Stimulated activated CD8-positive, alpha-beta memory T cell treated with anti-CD3 and anti-CD28 coated beads, Interleukin-2, amount 100 ng/mL, for 48 hours (primary cell): ENCODE data around the gene CACNA2D4.

ENCODE experiments used
- DNase-seq, 2 donors: peaks; one replicate each; pipeline ENCODE4 v3.0.0-alpha.2; 2020; ENCODE audit warnings: low read depth in 2 of 2

Gene CACNA2D4

GRCh38 chr12:1844661-1845409 is 73.6 kb downstream of the CACNA2D4 start:
- no peak for DNase-seq

- no peak for DNase-seq
Measured at GRCh38 chr12:1844223-1844622, 74.2 kb downstream of the CACNA2D4 start.

GRCh38 chr12:1843641-1844005 is 74.8 kb downstream of the CACNA2D4 start:
- DNase-seq, result no peak

- no peak for DNase-seq
Measured at GRCh38 chr12:1842905-1843640, 75.4 kb downstream of the CACNA2D4 start.

- DNase-seq, result no peak
Measured at GRCh38 chr12:1842183-1842904, 76.1 kb downstream of the CACNA2D4 start.

- DNase-seq, result no peak
Measured at GRCh38 chr12:1841586-1842182, 76.8 kb downstream of the CACNA2D4 start.

- no peak for DNase-seq
Measured at GRCh38 chr12:1840981-1841425, 77.4 kb downstream of the CACNA2D4 start.

DNA sequence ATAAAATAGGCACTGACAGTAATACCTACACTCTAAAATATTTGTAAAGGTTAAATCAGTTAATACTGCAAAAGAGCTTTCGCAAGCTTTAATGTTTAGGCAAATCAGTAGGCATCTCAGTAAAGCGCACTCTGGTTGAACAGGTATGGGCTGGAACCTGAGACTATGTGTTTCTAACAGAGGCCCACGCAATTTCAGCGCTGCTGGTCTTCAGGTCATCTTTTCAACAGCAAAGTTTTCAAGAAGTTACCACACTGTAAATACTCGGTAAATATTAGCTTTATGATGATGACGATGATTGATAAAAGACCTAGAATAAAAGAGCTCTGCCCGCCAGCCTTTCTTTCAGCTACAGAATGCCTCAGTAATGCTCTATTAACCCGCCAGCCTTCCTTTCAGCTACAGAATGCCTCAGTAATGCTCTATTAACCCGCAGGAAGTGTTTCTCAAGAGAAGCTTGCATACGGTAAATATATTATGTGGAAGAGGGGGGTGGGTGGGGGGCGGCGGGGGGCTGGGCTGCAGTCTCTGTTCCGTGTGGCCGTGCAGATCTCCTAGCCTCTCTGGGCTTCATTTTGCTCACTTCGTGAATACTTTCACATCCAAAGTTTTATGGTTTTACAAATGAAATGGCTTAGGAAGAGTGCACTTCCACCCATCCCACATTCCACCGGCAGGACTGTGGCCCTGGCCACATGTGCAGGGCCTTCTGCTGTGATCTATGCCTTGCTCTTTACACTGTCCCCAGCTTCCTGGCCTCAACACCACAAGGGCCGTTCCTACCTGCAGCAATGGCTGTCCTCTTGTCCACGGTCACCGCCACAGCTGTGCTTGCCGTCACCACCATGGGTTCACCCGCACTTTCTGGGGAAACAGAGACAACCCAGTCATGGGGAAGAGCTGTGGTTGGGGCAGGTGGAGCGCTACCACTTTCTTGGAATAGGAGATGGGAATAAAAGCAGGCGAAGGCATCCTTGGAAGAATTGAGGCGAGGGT is 78.2 kb downstream of the CACNA2D4 start:
- DNase-seq, result no peak

GRCh38 chr12:1839464-1839863 is 79.0 kb downstream of the CACNA2D4 start:
- DNase-seq, result no peak

DNA sequence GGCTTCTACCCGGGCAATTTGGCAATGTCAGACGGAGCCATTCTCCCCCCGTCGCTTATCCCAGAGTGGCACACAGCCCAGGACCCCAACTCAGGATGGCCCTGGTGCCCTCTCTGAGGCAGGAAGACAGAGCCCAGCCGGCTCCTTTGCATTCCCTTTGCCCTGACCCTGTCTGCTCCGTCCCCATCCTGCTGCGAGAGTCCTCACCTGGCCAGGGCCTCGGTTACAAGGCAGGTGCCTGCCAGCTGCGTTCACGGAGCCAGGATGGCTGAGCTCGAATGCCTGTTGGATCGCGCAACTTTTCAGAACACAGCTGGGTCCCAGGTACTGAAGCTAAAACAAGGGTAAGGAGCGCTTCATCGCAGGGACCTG is 79.5 kb downstream of the CACNA2D4 start:
- DNase-seq, result no peak

GRCh38 chr12:1838205-1838993 is 80.1 kb downstream of the CACNA2D4 start:
- no peak for DNase-seq

- DNase-seq, result no peak
Measured at GRCh38 chr12:1837541-1838204, 80.8 kb downstream of the CACNA2D4 start.

GRCh38 chr12:1836854-1837421 is 81.5 kb downstream of the CACNA2D4 start:
- no peak for DNase-seq

DNA sequence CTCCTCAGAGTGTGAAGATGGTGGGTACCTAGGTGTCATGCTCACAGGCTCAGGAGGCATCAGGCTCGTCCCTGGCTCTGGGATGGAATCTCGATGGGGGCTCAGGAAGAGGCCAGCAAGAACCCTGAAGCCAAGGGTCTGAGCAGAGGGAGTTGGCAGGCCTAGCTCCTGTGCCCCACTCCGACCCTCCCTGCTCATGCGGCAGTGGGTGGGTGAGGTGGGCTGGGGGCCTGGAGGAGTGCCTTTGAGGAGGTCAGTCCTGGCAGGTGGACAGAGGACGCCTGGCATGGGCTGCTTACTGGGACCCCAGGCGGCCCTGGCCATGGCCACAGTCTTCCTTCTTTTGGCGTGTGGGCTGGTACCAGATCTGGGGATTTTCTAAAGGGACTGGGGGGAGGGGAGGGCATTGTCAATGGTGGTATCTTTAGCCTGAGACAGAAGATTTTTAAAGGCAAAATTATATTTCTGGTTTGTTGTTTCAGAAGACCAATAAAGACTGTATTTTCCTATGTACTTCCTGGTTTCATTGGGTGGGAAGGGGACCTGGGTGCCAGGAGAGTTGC is 82.1 kb downstream of the CACNA2D4 start:
- no peak for DNase-seq

DNA sequence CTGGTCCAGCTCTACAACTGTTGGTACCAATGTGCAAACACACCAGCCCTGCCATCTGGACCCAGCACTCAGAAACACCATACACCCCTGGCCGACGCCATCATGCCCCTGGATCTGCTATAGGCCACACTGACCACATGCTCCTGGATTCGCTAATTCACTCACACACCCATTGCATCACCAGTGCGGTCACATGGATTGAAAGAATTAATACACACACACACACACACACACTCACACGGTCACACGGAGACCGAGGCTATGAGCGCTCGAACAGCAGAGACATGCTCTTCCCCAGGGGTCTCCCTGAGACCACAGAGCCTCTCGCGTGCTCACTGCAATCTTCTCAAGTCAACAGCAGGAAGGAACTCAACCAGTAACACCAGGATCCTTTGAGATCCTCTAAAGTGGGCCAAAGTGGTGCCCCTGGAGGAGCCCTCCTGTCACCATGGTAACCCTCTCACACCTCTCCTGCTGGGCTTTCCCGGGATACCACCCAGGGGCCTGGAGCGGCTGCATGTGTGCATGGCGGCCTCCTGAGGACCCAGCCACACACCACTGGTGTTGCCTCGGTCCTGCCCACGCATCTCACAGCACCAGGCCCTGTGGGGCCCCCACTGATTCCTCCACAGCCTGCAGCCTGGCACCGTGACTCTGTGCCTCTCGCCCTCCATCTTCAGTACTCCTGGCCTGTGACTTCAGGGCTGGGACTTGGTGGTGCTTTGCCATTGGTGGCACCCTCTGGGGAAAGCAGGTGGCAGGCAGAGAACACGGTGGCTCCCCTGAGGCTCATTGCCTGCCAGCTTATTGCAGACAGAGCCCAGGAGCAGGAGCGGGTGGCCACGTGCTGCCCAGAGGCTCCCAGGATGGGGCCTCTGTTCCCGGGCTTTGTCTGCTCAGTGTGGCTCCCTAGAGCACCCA is 83.0 kb downstream of the CACNA2D4 start:
- DNase-seq, result no peak

DNA sequence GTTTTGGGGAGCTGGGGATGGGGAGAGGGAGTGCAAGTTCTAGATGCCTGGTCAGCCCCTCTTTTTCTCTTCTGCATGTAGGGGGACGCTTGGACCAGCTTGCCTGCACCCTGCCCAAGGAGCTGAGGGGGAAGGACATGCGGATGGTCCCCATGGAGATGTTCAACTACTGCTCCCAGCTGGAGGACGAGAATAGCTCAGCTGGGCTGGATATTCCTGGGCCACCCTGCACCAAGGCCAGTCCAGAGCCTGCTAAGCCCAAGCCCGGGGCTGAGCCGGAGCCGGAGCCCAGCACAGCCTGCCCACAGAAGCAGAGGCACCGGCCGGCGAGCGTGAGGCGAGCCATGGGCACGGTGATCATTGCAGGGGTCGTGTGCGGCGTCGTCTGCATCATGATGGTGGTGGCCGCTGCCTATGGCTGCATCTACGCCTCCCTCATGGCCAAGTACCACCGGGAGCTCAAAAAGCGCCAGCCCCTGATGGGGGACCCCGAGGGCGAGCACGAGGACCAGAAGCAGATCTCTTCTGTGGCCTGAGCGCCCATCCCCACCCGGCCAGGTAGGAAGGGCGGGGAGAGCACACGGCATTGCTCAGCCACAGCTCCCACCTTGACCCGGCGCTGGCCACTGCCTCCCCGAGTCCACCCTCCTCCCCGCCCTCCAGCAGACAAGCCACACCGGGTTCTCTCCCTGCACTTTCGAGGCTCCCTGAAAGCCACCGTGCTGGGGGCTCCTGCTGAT is 84.1 kb downstream of the CACNA2D4 start:
- DNase-seq, result no peak

DNA sequence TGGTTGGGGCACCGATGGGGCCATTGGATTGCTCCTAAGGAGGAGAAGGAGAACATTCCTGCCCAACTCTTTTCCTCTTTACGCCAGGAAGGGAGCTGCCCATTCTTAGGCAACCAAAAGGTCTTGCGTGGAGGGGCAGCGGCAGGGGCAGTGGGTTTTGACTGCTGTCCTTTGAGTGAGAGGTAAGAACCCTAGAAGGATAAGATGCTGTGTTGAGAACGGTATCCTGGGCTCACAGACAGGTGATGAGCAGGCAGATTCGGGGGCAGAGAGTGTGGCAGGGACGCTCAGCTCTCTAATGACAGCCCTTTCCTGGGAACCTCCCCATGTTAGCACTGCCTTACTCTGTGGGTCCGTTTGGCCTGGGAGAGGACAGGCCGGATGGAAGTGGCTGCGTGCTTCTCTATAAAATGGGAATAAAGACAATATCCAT is 84.8 kb downstream of the CACNA2D4 start:
- DNase-seq, result no peak
